Measurements from ENCODE around the gene ZFP36L2. TPM values are rescaled to one million over a fixed set of nuclear protein-coding genes. Genes with fewer than 3 reads are reported as not detected.
A peak's percentile ranks its signal among the peaks of the same experiment; 100 is the strongest.

The ZFP36L2 gene
- total and polyA plus RNA-seq, 2 donors (not counting 1 experiment from before 2014, with no cell fraction given) = 94.9 to 482 TPM

DNA sequence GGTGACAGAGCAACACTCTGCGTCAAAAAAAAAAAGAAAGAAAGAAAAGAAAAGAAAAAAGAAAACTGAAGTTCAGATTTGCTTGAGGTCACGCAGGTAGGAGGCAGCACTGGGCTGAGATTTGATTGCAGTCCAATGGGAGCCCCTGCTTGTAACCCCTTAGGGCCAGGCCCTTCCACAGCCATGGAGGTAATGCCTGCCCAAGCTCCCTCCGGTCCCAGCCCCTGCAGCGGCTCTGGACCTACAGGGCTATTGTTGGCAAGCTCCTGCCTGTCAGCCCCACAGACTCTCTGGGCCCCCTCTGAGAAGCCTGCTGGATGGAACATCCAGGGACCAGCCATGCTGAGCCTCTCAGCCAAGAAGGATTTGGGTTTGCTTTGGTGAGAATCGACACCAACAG lies 12.2 kb downstream of the ZFP36L2 start:
- H3K4me1 ChIP-seq (ENCODE audit: control insufficient read depth in 2 of 2, insufficient read depth in 2 of 2, low read length in 2 of 2) = peaks cover 46 to 56% of the 10 kb centered on the region in 2 donors
- POLR2A ChIA-PET = interaction anchor here (2.0 kb wide), 1 partner anchor 8 kb away, joined by 4 read pairs; no protein-coding TSS in a partner anchor
- H3K36me3 ChIP-seq (replicated peaks in 1 of 2; ENCODE audit: control extremely low read depth in 1 of 2, control insufficient read depth in 1 of 2, extremely low read depth in 1 of 2, insufficient read depth in 2 of 2, low read length in 1 of 2) = no peaks in the 10 kb centered on the region
- no peak overlapping the region for H3K27ac Mint-ChIP-seq
- no peaks in the 10 kb centered on the region for H3K9me3 Mint-ChIP-seq (ENCODE audit: insufficient read depth)
- H2AFZ ChIP-seq (ENCODE audit: insufficient read depth, low read depth, low read length, poor library complexity, severe bottlenecking) = no peak overlapping the region
- CTCF ChIA-PET = interaction anchor here (1.4 to 21.8 kb wide), 3 partner anchors 43 to 82 kb away, joined by 4 to 449 read pairs (median 8); no protein-coding TSS in a partner anchor
- H3K79me2 ChIP-seq (ENCODE audit: control insufficient read depth, insufficient read depth, low read length) = peaks cover 8% of the 10 kb centered on the region
- TF ChIP-seq, protein P1, sequence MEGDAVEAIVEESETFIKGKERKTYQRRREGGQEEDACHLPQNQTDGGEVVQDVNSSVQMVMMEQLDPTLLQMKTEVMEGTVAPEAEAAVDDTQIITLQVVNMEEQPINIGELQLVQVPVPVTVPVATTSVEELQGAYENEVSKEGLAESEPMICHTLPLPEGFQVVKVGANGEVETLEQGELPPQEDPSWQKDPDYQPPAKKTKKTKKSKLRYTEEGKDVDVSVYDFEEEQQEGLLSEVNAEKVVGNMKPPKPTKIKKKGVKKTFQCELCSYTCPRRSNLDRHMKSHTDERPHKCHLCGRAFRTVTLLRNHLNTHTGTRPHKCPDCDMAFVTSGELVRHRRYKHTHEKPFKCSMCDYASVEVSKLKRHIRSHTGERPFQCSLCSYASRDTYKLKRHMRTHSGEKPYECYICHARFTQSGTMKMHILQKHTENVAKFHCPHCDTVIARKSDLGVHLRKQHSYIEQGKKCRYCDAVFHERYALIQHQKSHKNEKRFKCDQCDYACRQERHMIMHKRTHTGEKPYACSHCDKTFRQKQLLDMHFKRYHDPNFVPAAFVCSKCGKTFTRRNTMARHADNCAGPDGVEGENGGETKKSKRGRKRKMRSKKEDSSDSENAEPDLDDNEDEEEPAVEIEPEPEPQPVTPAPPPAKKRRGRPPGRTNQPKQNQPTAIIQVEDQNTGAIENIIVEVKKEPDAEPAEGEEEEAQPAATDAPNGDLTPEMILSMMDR (IDR thresholded peaks at IDR 0.05) = no peak
- no peak for TF ChIP-seq EZH2 (IDR thresholded peaks at IDR 0.05; ENCODE audit: borderline replicate concordance, insufficient read depth, low read depth, low read length, poor library complexity, severe bottlenecking)
- H3K4me3 ChIP-seq (ENCODE audit: control extremely low read depth in 1 of 5, extremely low read depth in 1 of 5, insufficient read depth in 1 of 5, low read depth in 2 of 5, low read length in 4 of 5) = no peak overlapping the region
- no peaks in the 10 kb centered on the region for H3K27me3 ChIP-seq (replicated peaks in 1 of 4; ENCODE audit: control extremely low read depth in 1 of 4, control insufficient read depth in 3 of 4, insufficient read depth in 4 of 4, low read length in 3 of 4)
- H3K9me3 ChIP-seq (ENCODE audit: control extremely low read depth in 1 of 3, control insufficient read depth in 2 of 3, insufficient read depth in 1 of 3, low read length in 2 of 3) = peaks cover 0 to 5% (median 0%) of the 10 kb centered on the region in 3 donors
- ATAC-seq (ENCODE audit: low read depth) (no peak), DNase-seq (no peak)
- no peaks in the 10 kb centered on the region for H4K20me1 ChIP-seq (ENCODE audit: control insufficient read depth, insufficient read depth, low read length, poor library complexity, severe bottlenecking)
- H3K4me2 ChIP-seq (replicated peaks; ENCODE audit: low read depth, low read length, poor library complexity, severe bottlenecking) = no peak overlapping the region
- no peak overlapping the region for H3K9ac ChIP-seq (ENCODE audit: low read length)
- no peak overlapping the region for H3K27ac ChIP-seq (ENCODE audit: low read length in 2 of 2)
- intact Hi-C loops (cut with micrococcal nuclease) = no loop called here
- WGBS (ENCODE audit: insufficient coverage) = 98% methylated on average over 5 of the region's 5 CpGs
- peaks cover 56% of the 10 kb centered on the region for H3K4me1 Mint-ChIP-seq
- H3K4me3 Mint-ChIP-seq = no peak overlapping the region
- H3K27me3 Mint-ChIP-seq = no peaks in the 10 kb centered on the region

DNA sequence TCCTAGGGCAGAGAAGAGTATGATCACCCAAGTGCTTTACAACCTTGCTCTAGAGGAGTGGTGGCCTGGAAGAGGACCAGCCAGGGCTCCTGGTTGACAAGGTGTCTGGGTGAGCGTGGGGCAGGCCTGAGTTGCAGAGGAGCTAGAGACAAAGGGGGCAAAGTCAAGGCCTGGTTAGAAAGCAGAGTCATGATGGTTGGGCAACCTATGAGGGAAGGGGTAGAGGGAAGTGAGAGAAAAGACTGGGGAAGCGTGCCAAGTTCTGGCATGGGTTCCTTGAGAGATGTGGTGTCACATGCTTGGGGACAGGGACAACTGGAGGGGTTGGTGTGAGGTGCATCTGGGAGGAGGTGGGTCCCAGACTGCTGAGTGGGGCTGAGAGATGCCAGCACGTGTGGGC lies 13.5 kb downstream of the ZFP36L2 start:
- ChIA-PET POLR2A (interaction anchor here (1.3 kb wide), 1 partner anchor 14 kb away, joined by 4 read pairs; the partner anchor contains the start of gene ZFP36L2), CTCF (interaction anchor here (1.0 to 21.8 kb wide), 5 partner anchors 17 to 84 kb away, joined by 4 to 449 read pairs (median 5); no protein-coding TSS in a partner anchor)
- H3K27me3 ChIP-seq (replicated peaks in 1 of 4; ENCODE audit: control extremely low read depth in 1 of 4, control insufficient read depth in 3 of 4, insufficient read depth in 4 of 4, low read length in 3 of 4) = no peaks in the 10 kb centered on the region
- Mint-ChIP-seq H3K4me1 (peaks cover 47% of the 10 kb centered on the region), H3K27me3 (no peaks in the 10 kb centered on the region), H3K4me3 (peak overlapping the region; percentile 54), H3K27ac (peak overlapping the region; percentile 84), H3K9me3 (ENCODE audit: insufficient read depth) (no peaks in the 10 kb centered on the region)
- intact Hi-C loops (cut with micrococcal nuclease) = no loop called here
- H4K20me1 ChIP-seq (ENCODE audit: control insufficient read depth, insufficient read depth, low read length, poor library complexity, severe bottlenecking) = no peaks in the 10 kb centered on the region
- H2AFZ ChIP-seq (ENCODE audit: insufficient read depth, low read depth, low read length, poor library complexity, severe bottlenecking) = no peak overlapping the region
- WGBS (ENCODE audit: insufficient coverage) = 37% methylated on average over 2 of the region's 3 CpGs
- peaks cover 8% of the 10 kb centered on the region for H3K79me2 ChIP-seq (ENCODE audit: control insufficient read depth, insufficient read depth, low read length)
- no peak overlapping the region for H3K9ac ChIP-seq (ENCODE audit: low read length)
- no peak overlapping the region for H3K4me3 ChIP-seq (ENCODE audit: control extremely low read depth in 1 of 5, extremely low read depth in 1 of 5, insufficient read depth in 1 of 5, low read depth in 2 of 5, low read length in 4 of 5)
- H3K4me2 ChIP-seq (replicated peaks; ENCODE audit: low read depth, low read length, poor library complexity, severe bottlenecking) = peak overlapping the region; percentile 36
- H3K9me3 ChIP-seq (ENCODE audit: control extremely low read depth in 1 of 3, control insufficient read depth in 2 of 3, insufficient read depth in 1 of 3, low read length in 2 of 3) = no peaks in the 10 kb centered on the region
- no peaks in the 10 kb centered on the region for H3K36me3 ChIP-seq (replicated peaks in 1 of 2; ENCODE audit: control extremely low read depth in 1 of 2, control insufficient read depth in 1 of 2, extremely low read depth in 1 of 2, insufficient read depth in 2 of 2, low read length in 1 of 2)
- H3K4me1 ChIP-seq (ENCODE audit: control insufficient read depth in 2 of 2, insufficient read depth in 2 of 2, low read length in 2 of 2) = peaks cover 35 to 43% of the 10 kb centered on the region in 2 donors
- peak; percentile 52 for DNase-seq
- ATAC-seq (ENCODE audit: low read depth) = peak; percentile 32
- H3K27ac ChIP-seq (ENCODE audit: low read length in 2 of 2) = peak overlapping the region in 1 of 2 donors; percentile 36
- no peak for TF ChIP-seq EZH2 (IDR thresholded peaks at IDR 0.05; ENCODE audit: borderline replicate concordance, insufficient read depth, low read depth, low read length, poor library complexity, severe bottlenecking)
- TF ChIP-seq, protein P1 (IDR thresholded peaks at IDR 0.05) = no peak
